Kidney (tissue), 14 donors: Measurements from ENCODE around the gene IRF5. TPM values are rescaled to one million over a fixed set of nuclear protein-coding genes. Genes with fewer than 3 reads are reported as not detected.

Experiments used
- DNase-seq, 5 donors: peaks; one replicate each; pipeline ENCODE4 v3.0.0-alpha.2; 2013 to 2020
- FAIRE-seq: peaks from 2 replicates; lab custom pipeline; 2012; peaks lifted over from hg19 to GRCh38; lab: Jason Lieb, UNC
- H3K27ac ChIP-seq, 2 donors: one replicate each; pipeline ENCODE4 v1.7.0; 2013; ENCODE audit warnings: low read depth in 2 of 2, low read length in 2 of 2, inconsistent platforms in 1 of 2
- H3K27me3 ChIP-seq: one replicate; pipeline ENCODE4 v1.7.1; 2013; ENCODE audit warnings: low read length, inconsistent platforms; ENCODE audit not compliant: control insufficient read depth, insufficient read depth
- H3K36me3 ChIP-seq, 3 donors: one replicate each; pipeline versions ENCODE4 v1.7.0 to v1.7.1; 2013; ENCODE audit warnings: low read length in 3 of 3, control low read depth in 1 of 3, inconsistent platforms in 1 of 3; ENCODE audit not compliant: insufficient read depth in 3 of 3, control insufficient read depth in 2 of 3
- H3K4me1 ChIP-seq, 3 donors: one replicate each; pipeline versions ENCODE4 v1.7.0 to v1.7.1; 2013; ENCODE audit warnings: low read length in 3 of 3, inconsistent platforms in 1 of 3, low read depth in 1 of 3; ENCODE audit not compliant: control insufficient read depth in 2 of 3, insufficient read depth in 2 of 3
- H3K4me3 ChIP-seq, 3 donors: one replicate each; pipeline versions ENCODE4 v1.7.0 to v1.8.1; 2013; ENCODE audit warnings: low read length in 3 of 3, control low read depth in 1 of 3, inconsistent platforms in 1 of 3
- H3K9ac ChIP-seq, 3 donors: one replicate each; pipeline versions ENCODE4 v1.7.0 to v1.7.1; 2013; ENCODE audit warnings: low read length in 3 of 3, control low read depth in 1 of 3, inconsistent platforms in 1 of 3
- H3K9me3 ChIP-seq, 3 donors: one replicate each; pipeline versions ENCODE4 v1.7.0 to v1.7.1; 2013; ENCODE audit warnings: low read length in 3 of 3, control low read depth in 1 of 3, inconsistent platforms in 1 of 3; ENCODE audit not compliant: control insufficient read depth in 2 of 3, insufficient read depth in 1 of 3
- CTCF ChIP-seq: IDR thresholded peaks from 3 replicates; pipeline ENCODE4 v1.5.1; 2012; ENCODE audit warnings: mild to moderate bottlenecking, moderate library complexity, borderline replicate concordance; ENCODE audit not compliant: insufficient read depth; ENCODE audit errors: extremely low read depth
- intact Hi-C: fragments of 100-400 bp; cut with DNase I; formaldehyde crosslinking; loops from one replicate; pipeline ENCODE4 v1.11.1; 2022
- polyA plus RNA-seq: library from polyadenylated mRNA; stranded (reverse); fragments of 350-450 nt; fragmentation: Illumina TruSeq; extraction: RNeasy Lipid Tissue Mini Kit (QIAGEN cat#74804); gene quantifications from one replicate; pipeline ENCODE4 v1.2.3, GENCODE V29; 2014; ENCODE audit warnings: low read depth, low replicate concordance; ENCODE audit not compliant: insufficient read depth
- total RNA-seq: library from RNA; stranded (reverse); fragmentation: NEBNext Ultra II Directional; extraction: Animal tissue kit (Norgen Biotek cat#: 25700); gene quantifications from one replicate; pipeline ENCODE4 v1.2.1, GENCODE V29; 2021
- donor health status: control.
- donor health status: control.
- donor health status: control.
- donor health status: control.
- donor health status: control.
- donor health status: DM: yes; HTN: yes; CAD: no.
- donor health status: Normal renal cell carcinoma (clear cell type).

Gene IRF5
- total and polyA plus RNA-seq, 2 donors from 2014 or later = 13.0 to 27.1 TPM

- Histone ChIP-seq H3K9ac (no peak overlapping the region), H3K27ac (no peak overlapping the region)
Measured at GRCh38 chr7:128891942-128892269, 45.8 kb upstream of the IRF5 start.

GRCh38 chr7:128892521-128893250 lies 45.0 kb upstream of the IRF5 start:
- intact Hi-C loops = no loop called here
- H3K4me1 ChIP-seq = no peaks in the 10 kb centered on the region
- no peak overlapping the region for H3K27ac ChIP-seq
- H3K9me3 ChIP-seq = peaks cover 0 to 3% (median 0%) of the 10 kb centered on the region in 3 donors
- FAIRE-seq (no peak), DNase-seq (peak in 2 of 5 donors; percentile 34 to 69)
- H3K36me3 ChIP-seq = no peaks in the 10 kb centered on the region
- no peak for TF ChIP-seq CTCF
- H3K27me3 ChIP-seq = no peaks in the 10 kb centered on the region
- no peak overlapping the region for H3K9ac ChIP-seq
- no peak overlapping the region for H3K4me3 ChIP-seq

More at GRCh38 chr7:128891942-128892269, 45.8 kb upstream of the IRF5 start:
- no peak overlapping the region for H3K4me3 ChIP-seq
- H3K9me3 ChIP-seq = peaks cover 0 to 3% (median 0%) of the 10 kb centered on the region in 3 donors
- no peaks in the 10 kb centered on the region for H3K4me1 ChIP-seq
- H3K36me3 ChIP-seq = no peaks in the 10 kb centered on the region
- no peak for TF ChIP-seq CTCF
- intact Hi-C loops = no loop called here
- no peak for FAIRE-seq
- no peaks in the 10 kb centered on the region for H3K27me3 ChIP-seq
- DNase-seq = no peak

- FAIRE-seq (no peak), DNase-seq (peak in 2 of 5 donors; percentile 40 to 87)
- Histone ChIP-seq H3K9me3 (no peaks in the 10 kb centered on the region), H3K4me3 (no peak overlapping the region), H3K27ac (no peak overlapping the region), H3K4me1 (no peaks in the 10 kb centered on the region), H3K27me3 (no peaks in the 10 kb centered on the region), H3K9ac (no peak overlapping the region), H3K36me3 (no peaks in the 10 kb centered on the region)
- no peak for TF ChIP-seq CTCF
- intact Hi-C loops = no loop called here
Measured at GRCh38 chr7:128893251-128894100, 44.3 kb upstream of the IRF5 start.
